GM19463 (cell line): ENCODE measurements around the gene AKR1B15.
"Not testable (repeated sequence)": the region's sequence is repeated elsewhere in the genome, so short reads cannot be mapped to it uniquely, and the experiment has no call there.

Source experiments
- ATAC-seq: cut with Tn5 transposase; IDR thresholded peaks from one replicate; pipeline ENCODE4 v1.9.1; 2021; ENCODE audit warnings: mild to moderate bottlenecking, moderate library complexity; ENCODE audit not compliant: unreplicated experiment

AKR1B15 gene

DNA sequence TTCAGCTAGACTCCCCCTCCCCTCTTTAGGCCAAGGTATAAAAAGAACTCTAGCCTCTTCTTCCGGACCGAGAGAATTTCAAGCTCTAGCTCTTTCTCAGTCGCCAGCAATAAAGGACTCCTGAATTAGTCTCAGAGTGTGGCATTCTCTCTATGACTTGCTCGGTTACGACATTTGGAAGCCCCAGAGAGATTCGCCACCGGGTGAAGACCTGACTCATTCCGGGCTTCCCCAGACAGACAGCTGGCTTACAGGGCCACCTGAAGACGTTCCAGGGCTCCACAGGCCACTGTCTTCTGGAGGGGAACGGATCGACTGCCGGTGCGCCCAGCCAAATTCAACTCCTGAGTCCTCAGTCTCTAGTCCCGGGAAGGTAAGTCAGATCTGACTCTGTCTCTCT is at the start of gene AKR1B15:
Gene AKR1B15, plus strand, starts transcription at position 234 of the 400 bp plus-strand sequence. CDS start 15,510 bp downstream, outside the sequence.
- ATAC-seq = peak; percentile 88

DNA sequence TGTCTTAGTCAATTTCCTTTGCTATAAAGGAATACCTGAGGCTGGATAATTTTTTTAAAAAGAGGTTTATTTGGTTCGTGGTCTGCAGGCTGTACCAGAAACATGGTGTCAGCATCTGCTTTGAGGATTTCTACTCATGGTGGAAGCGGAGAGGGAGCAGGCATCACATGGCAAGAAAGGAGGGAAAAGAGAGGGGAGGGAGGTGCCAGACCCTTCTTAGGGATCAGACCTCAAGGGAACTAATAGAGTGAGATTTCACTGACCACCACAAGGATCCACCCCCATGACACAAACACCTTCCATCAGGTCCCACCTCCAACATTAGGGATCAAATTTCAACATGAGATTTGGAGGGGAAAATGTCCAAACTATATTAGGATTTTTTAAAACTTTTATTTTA is 48.5 kb upstream of the AKR1B15 start:
- ATAC-seq = no peak

DNA sequence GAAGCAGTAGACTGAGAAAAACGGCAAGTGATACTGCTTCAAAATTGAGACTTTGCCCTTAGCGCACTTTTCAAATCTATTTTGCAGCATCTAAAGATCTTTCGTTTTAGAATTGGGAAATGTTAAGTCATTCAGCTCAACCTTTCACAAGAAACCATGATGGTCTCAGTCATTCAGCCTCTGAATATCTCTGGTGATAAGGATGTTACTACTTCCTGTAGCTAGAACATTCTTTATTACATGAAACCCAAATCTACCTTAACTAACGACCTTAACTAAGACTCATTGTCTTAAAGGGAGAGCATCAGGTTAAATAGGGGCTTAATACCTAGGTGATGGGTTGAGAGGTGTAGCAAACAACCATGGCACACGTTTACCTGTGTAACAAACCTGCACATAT is 47.9 kb upstream of the AKR1B15 start:
- ATAC-seq = no peak

DNA sequence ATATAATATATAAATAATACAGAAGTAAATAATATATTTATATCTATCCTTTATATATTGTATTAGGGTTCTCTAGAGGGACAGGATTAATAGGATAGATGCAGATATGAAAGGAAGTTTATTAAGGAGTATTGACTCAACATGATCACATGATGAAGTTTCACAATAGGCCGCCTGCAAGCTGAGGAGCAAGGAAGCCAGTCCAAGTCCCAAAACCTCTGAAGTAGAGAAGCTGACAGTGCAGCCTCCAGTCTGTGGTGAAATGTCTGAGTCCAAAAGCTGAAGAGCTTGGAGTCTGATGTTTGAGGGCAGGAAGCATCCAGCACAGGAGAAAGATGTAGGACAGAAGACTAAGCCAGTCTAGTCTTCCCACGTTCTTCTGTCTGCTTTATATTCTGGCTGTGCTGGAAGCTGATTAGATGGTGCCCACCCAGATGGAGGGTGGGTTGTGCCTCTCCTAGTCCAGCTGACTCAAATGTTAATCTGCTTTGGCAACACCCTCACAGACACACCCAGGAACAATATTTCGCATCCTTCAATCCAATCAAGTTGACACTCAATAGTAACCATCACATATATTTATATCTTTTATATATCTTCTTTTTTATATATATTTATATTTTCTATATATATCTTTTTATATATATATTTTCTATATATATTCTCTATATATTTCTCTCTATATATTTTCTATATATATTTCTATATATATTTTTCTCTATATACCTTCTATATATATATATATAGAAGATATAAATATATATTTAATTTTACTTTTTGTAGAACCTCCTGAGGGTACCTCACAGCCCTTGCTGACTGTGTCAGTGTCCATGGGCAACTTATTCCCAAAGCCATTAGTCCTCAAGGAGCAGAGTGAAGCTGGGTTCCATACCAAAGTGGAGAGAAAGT is 46.2 kb upstream of the AKR1B15 start:
- ATAC-seq = no peak

DNA sequence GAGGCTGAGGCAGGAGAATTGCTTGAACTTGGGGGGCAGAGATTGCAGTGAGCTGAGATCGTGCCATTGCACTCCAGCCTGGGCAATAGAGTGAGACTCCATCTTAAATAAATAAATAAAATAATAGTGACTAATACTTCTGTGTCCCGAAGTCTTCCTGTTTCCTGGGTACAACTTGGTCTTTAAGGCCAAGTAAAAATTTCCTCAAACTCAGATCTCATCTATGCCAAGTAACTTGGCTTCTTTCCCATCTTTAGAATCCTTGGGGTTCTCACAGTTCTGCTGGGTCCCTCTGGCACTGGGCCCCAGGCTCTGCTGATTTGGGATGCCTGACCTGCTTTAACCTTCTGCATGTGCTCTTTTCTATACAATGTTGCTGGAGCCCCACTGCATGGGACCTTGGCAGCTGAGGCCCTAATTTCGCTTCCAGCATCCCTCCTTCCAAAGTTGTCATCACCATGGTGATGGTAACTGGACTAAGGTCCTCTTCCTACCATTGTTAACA is 44.2 kb upstream of the AKR1B15 start:
- ATAC-seq = no peak

DNA sequence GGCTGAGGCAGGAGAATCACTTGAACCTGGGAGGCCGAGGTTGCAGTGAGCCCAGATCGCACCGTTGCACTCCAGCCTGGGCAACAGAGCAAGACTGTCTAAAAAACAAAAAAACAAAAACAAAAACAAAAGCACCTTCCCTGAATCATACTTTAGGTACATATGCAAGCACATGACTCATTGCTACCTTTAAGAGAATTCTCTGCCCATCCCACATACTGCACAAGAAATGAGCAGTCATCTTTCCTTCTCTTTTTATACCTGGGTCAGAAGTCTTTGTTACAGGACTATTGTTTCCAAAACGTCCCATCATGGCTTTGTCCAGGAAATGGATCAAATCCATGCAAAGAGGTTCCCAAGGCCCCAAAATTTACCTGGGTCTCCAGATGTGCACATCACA is 43.1 kb upstream of the AKR1B15 start:
- ATAC-seq = no peak

DNA sequence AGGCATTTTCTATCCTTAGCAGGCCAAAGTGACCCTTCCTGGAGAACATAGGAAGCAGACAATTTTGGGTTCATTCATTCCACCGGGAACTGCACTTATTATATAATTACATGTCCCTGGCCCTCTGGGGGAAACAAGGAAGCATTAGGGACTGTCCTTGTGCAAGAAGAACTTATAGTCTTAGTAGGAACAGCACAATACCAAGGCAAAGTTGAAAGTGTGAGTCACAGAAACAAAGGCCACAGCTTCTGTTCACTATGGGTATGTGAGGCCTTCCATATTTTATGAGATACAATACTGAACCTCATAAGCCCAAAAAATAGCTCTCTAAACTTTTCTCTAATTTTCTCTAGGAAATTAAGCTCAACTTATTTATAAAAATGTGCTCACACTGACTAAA is 39.9 kb upstream of the AKR1B15 start:
- no peak for ATAC-seq

DNA sequence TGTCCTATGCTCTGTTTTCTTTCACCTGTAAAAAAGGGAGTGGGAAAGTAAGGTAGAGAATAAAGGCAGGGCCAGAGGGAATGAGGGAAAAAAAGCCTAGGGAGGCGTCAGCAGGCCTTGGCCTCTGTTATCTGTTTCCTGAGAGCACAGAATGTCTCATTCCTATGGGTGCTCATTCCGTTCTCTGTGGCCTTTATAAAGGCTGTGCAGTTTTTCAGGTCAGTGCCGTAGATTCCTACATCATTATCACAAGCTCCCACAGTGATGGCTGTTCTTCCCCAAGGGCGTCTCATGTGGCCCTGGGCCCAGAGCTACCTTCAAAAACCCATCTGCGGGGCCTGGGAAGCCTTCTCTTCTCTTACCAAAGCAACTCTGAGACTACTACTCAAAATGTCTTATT is 38.3 kb upstream of the AKR1B15 start:
- no peak for ATAC-seq

DNA sequence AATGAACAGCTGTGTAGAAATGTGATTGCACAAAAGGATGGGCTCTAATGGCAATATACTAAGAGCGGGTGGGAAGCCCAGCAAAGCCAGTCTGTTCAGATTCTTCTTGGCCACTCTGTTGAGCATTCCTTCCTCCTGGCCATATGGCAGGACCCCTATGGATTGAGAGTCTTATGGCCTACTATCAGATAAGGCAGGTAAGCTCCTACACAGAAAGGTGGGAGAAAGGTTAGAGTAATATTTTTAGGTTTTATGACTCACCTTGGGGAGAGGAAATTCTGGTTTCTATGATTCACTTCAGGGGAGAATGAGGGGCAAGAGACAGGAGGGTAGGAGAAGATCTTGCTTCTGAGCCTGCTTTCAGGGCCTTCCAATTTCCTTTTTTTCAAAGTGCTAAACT is 36.6 kb upstream of the AKR1B15 start:
- ATAC-seq = no peak

DNA sequence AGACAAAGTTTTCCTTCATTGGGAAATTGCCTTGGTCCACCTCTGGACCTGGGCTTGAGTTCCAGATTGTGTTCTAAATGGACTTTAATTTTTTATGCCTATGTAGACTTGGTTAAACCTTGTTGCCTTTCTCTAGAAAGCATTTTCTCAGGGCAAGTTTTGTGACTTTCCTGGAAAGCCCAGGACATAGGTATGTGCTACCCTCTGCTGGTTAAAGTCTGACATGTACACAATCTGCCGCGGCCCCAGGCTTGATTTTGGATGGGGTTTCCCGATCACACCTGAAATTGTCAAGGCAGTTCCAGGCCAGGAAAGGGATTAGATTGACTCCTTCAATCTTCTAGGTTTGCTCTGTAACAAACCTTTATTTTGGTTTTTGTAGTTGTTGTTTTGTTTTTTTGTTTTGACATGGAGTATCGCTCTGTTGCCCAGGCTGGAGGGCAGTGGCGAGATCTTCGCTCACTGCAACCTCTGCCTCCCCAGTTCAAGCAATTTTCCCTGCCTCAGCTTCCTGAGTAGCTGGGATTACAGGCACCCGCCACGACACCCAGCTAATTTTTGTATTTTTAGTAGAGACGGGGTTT is 35.6 kb upstream of the AKR1B15 start:
- peak; percentile 44 for ATAC-seq

DNA sequence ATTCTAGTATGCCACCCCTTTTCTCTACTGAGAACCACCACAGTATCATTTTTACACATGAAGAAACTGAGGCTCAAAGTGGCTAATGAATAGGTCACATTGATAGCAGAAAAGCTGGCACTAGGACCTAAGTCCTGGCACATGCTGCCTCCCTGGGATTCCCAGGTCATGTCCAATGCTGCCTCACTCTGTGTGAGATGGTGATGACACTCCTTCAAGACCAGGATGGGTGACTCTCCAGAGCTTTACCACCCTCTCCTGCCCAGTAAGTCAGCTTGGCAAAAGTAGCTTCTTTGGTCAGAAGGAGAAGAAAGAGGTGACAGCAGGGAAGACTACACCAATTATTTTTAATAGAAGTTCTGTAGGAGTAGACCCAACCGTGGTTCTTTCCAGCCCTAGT is 34.8 kb upstream of the AKR1B15 start:
- no peak for ATAC-seq

DNA sequence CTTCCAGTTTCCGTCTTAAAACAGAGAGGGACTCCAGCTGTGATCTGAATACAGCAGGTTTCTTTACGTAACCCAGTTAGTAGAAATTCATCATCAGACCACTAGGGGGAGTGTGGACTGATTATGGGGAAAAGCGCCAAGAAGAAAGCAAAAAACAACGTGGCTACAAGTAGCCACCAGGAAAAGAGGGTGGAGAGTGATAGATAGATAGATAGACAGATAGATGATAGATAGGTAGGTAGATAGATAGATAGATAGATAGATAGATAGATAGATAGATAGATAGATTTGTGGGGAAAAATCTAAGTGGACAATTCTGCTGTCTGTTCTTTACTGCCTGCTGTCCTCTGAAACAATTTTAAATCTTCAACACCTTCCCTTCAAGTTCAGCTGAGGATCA is 34.2 kb upstream of the AKR1B15 start:
- ATAC-seq = no peak

DNA sequence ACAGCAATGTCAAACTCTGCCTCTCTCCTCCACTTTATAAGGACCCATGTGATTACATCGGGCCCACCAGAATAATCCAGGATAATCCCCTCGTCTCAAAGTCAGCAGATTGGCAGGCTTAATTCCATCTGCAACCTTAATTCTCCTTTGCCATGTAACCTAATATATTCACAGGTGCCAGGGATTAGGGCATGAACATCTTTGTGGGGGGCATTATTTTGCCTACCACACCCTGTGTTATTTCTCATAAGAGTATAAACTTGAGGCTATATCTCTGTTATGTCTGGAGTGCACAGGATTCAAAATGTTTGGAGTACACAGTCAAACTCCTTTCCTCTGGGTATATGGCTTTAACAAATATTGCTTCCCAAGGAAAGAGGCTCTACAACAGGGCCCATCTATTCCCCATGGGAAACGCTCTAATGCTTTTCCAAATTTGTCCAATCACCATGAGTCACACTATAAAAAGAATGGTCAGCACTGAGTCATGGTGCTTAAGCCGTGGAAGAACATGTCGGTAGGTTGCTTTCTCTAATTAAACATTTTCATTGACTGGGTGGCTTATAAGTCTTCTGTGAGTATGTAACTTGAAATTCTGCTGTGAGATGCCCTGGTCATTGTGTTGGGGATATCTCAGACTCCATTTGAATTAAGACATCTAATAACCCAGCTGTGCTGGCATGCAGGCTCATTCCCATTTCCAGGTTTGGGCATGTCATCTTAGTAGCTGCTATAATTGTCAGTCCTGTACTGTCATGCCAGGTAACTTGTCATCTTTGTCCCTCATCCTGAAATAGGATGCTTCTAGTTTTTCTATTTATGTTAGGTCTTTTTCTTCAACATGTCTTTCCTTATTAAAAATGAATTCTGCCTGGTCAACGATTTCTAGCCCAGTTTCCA is 33.1 kb upstream of the AKR1B15 start:
- no peak for ATAC-seq

DNA sequence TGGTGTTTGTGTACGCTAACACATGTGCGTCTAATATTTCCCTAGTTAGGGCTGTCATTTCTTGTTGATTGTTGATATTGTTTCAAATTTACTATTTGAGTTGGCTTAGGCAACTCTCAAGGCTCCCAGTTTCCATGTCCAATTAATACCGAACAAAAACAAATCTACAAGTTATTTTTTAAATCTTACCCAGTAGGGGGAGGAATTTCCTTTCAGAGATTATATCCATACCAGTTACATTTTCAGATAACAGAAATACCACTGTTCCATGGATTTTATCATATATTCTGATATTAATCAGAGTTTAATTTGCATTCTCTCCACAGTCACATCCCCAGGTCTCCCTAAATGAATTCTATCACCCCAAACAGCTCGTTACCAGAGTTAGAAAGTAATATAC is 28.8 kb upstream of the AKR1B15 start:
- no peak for ATAC-seq

DNA sequence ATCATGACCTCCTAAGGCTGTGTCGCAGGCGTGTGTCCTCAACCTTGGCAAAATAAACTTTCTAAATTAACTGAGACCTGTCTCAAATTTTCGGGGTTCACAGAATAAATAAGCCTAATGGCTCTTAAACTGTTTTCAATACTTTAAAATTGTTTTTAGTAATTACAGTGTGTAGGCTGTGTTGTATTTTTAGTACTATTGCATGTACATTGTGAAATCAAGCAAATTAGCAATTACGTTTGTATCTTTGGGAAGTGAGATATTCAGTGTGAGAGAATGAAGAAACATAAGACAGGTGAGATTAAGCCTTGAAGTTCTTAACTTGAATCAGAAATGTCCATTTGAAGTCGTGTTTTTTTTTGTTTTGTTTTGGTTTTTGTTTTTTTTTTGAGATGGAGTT is 26.3 kb upstream of the AKR1B15 start:
- no peak for ATAC-seq

DNA sequence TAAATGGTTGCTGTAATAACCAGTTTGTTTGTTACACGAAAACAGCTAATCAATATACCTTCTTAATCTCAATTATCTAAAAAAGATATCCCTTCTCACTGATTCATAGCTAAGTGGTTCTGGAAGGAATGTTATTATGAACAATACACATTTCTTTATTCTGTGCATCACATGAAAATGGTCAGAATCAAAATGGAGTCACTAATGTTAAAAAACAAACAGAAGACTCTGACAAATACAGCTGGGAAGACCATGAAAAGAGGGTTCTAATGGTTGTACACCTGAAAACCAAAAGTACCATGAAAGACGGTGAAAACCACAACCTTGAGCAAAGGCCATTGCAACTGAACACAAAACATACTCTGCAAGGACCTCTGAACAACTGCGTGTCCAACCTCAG is 23.5 kb upstream of the AKR1B15 start:
- ATAC-seq = not testable (repeated sequence)

DNA sequence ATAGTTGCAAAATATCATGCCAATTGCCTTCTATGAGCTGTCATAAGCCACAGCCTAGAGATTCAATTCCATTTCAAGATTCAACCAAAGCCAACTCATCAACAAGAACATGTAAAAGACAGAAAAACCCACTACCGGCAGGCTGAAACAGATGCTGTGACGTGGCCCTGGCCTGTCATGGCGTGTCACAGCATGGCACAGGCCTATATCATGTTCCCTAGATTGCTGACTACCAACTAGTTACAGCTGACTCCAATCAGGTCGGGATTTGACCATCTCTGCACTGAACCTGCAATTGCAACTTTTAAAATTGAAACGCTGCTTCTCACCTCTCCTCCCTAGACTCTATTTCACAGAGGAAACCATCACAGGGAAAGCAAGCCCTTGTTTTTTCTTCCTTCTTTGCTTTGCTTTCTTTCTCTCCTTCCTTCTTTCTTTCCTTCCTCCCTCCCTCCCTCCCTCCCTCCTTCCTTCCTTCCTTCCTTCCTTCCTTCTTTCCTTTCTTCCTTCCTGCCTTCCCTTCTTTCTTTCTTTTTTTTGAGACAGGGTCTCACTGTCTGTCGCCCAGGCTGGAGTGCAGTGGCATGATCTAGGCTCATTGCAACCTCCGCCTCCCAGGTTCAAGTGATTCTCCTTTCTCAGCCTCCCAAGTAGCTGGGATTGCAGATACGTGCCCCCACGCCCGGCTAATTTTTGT is 22.2 kb upstream of the AKR1B15 start:
- ATAC-seq = not testable (repeated sequence)

DNA sequence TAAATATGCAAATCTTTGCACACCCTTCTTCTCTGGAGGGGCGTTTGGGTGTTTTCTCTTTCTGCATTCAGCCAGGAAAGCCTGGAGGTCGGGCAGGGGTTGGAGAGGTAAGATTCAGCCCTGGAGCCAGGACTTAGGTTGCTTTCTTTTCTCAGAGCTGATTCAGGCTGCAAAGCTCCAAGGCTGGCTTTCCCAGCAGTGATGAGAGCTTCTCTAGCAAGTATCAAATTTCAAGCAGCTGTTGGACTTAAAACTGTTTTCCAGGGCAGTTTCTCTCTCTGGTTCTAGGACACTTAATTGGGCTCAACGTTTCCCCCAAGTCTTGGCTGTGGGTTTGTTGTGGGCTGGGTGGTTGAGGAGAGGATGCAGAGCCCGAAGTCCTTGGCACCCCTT is 20.9 kb upstream of the AKR1B15 start:
- no peak for ATAC-seq

DNA sequence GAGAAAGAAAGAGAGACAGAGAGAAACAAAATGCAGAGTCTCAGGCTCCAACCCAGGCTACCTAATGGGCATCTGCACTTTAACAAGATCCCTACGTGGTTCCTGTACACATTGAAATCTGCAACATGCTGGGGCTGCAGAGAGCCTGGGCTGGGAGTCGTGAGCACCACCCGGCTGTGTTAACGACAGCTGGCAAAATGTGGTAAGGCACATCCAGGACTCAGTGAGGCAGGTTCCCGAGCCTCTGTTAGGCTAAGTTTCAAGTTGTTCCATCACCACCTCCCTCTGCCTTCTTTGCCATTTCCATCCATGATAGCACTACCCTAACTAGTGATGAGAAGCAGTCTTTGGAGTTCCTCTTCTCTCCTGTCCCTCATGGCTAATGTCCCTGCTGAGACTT is 20.2 kb upstream of the AKR1B15 start:
- ATAC-seq = no peak

DNA sequence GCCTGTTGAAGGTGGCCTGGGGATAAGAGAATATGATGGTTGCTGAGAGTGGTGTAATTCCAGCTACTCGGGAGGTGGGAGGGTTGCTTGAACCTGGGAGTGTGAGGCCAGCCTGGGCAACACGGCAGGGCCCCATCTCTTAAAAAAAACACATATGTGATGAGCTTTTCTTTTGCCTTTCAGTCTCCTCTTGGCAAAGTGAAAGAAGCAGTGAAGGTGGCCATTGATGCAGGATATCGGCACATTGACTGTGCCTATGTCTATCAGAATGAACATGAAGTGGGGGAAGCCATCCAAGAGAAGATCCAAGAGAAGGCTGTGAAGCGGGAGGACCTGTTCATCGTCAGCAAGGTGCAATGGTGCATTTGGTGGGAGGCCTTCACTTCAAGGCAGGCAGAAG is 18.4 kb upstream of the AKR1B15 start:
- ATAC-seq = no peak
